ENCODE results near the gene MSLN. TPM values are rescaled to one million over a fixed set of nuclear protein-coding genes. Genes with fewer than 3 reads are reported as not detected.
A peak's percentile ranks its signal among the peaks of the same experiment; 100 is the strongest.

Gene MSLN
- polyA plus RNA-seq, 2 donors, result 0.87 to 3.7 TPM

DNA sequence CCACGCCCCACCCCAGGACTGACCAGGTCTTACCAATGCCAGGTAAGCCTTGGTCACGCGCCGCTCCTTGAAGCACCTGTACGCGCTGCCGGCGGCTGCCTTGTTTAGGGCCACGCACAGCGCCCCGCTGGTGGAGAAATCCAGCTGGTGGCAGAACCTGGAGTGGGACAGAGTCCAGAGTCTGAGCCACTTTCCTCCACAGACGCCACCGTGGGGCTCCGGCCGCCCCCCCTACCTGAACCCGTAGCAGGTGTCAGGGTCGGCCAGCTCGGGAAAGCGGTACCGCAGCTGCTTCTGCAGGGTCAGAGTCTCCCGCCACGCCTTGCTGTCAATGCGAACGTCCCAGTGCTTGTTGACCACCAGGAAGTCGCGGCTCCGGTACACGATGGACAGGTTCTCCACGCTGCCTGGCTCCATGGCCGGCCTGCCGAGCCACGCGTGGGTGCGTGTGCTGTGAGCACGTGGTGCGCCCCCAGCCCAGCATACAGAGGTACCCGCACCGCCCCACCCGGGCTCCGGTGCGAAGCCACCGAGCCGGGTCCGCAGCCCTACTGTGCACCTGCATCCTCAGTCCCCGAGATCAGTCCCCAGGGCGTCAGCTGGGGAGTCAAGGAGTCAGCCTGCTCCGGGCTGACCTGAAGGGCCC is 26.9 kb downstream of the MSLN start:
- Histone ChIP-seq H3K9me3 (ENCODE audit: control insufficient read depth in 2 of 2, insufficient read depth in 1 of 2, low read depth in 1 of 2, low read length in 1 of 2) (no peaks in the 10 kb centered on the region), H3K36me3 (ENCODE audit: control insufficient read depth in 2 of 2, insufficient read depth in 2 of 2, low read length in 1 of 2) (peaks cover 0 to 19% of the 10 kb centered on the region in 2 donors), H3K4me1 (ENCODE audit: control insufficient read depth in 2 of 2, insufficient read depth in 2 of 2, low read length in 1 of 2) (peaks cover 12 to 37% of the 10 kb centered on the region in 2 donors), H3K4me3 (ENCODE audit: low read depth in 1 of 2, low read length in 2 of 2) (peak overlapping the region; percentile 88 to 91), H3K27me3 (ENCODE audit: control insufficient read depth in 1 of 2, insufficient read depth in 2 of 2, low read length in 2 of 2) (peaks cover 0 to 2% of the 10 kb centered on the region in 2 donors), H3K27ac (ENCODE audit: low read depth in 2 of 2, low read length in 1 of 2) (no peak overlapping the region)
- WGBS, 2 donors, result 32 to 33% methylated on average over 47 of the region's 47 CpGs

- peak within 1 kb of the TSS; percentile 59 to 69 for H3K27ac ChIP-seq (ENCODE audit: low read depth in 2 of 2, low read length in 1 of 2)
- peak within 1 kb of the TSS; percentile 88 to 91 for H3K4me3 ChIP-seq (ENCODE audit: low read depth in 1 of 2, low read length in 2 of 2)
- H3K36me3 ChIP-seq (ENCODE audit: control insufficient read depth in 2 of 2, insufficient read depth in 2 of 2, low read length in 1 of 2), result peaks cover 0 to 19% of the 10 kb centered on the region in 2 donors
- WGBS, 2 donors, result 0 to 1% methylated on average over 41 to 45 of the region's 45 CpGs
- peaks cover 12 to 31% of the 10 kb centered on the region in 2 donors for H3K4me1 ChIP-seq (ENCODE audit: control insufficient read depth in 2 of 2, insufficient read depth in 2 of 2, low read length in 1 of 2)
- H3K9me3 ChIP-seq (ENCODE audit: control insufficient read depth in 2 of 2, insufficient read depth in 1 of 2, low read depth in 1 of 2, low read length in 1 of 2), result no peaks in the 10 kb centered on the region
- no peaks in the 10 kb centered on the region for H3K27me3 ChIP-seq (ENCODE audit: control insufficient read depth in 1 of 2, insufficient read depth in 2 of 2, low read length in 2 of 2)
Measured at GRCh38 chr16:787978-788398, 27.5 kb downstream of the MSLN start, which contains the start of gene RPUSD1. Gene RPUSD1 (minus strand): TSS chr16:788381. CDS start chr16:787737, 644 bp downstream.

- H3K36me3 ChIP-seq (ENCODE audit: control insufficient read depth in 2 of 2, insufficient read depth in 2 of 2, low read length in 1 of 2), result peaks cover 0 to 24% of the 10 kb centered on the region in 2 donors
- H3K4me3 ChIP-seq (ENCODE audit: low read depth in 1 of 2, low read length in 2 of 2), result peak within 1 kb of the TSS; percentile 88 to 91
- peaks cover 12 to 26% of the 10 kb centered on the region in 2 donors for H3K4me1 ChIP-seq (ENCODE audit: control insufficient read depth in 2 of 2, insufficient read depth in 2 of 2, low read length in 1 of 2)
- no peaks in the 10 kb centered on the region for H3K9me3 ChIP-seq (ENCODE audit: control insufficient read depth in 2 of 2, insufficient read depth in 1 of 2, low read depth in 1 of 2, low read length in 1 of 2)
- 0 to 1% methylated on average over 64 to 97 of the region's 97 CpGs for WGBS, 2 donors
- H3K27me3 ChIP-seq (ENCODE audit: control insufficient read depth in 1 of 2, insufficient read depth in 2 of 2, low read length in 2 of 2), result no peaks in the 10 kb centered on the region
- peak within 1 kb of the TSS; percentile 59 to 69 for H3K27ac ChIP-seq (ENCODE audit: low read depth in 2 of 2, low read length in 1 of 2)
Measured at GRCh38 chr16:788399-789126, 28.0 kb downstream of the MSLN start, which contains the start of gene CHTF18. Gene CHTF18 (plus strand): TSS chr16:788620. CDS start chr16:788685, 65 bp downstream.

DNA sequence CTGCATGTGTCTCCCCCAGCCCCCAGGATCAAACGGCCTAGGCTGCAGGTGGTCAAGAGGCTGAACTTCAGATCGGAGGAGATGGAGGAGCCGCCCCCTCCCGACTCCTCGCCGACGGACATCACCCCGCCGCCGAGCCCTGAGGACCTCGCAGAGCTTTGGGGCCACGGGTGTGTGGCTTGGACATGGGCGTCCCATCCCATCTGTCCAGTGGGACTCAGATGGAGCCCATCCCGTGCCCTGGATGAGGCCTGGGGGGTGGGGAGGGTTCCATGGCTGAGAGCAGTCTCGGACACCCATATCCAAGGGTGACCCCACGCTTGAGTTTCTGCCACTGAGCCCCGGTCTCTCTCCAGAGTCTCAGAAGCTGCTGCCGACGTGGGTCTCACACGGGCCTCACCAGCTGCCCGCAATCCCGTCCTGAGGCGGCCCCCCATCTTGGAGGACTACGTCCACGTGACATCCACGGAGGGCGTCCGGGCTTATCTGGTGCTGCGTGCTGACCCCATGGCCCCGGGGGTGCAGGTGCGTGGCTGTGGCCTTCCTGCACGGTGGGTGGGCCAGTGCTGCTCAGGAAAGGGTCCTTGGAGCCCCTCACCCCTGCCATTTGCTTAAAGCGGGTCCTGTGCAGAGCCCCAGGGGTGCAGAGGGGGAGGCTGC is 28.8 kb downstream of the MSLN start:
- WGBS, 2 donors, result 71 to 75% methylated on average over 33 of the region's 33 CpGs
- Histone ChIP-seq H3K4me1 (ENCODE audit: control insufficient read depth in 2 of 2, insufficient read depth in 2 of 2, low read length in 1 of 2) (peaks cover 8 to 21% of the 10 kb centered on the region in 2 donors), H3K4me3 (ENCODE audit: low read depth in 1 of 2, low read length in 2 of 2) (peak overlapping the region; percentile 58 to 78), H3K9me3 (ENCODE audit: control insufficient read depth in 2 of 2, insufficient read depth in 1 of 2, low read depth in 1 of 2, low read length in 1 of 2) (no peaks in the 10 kb centered on the region), H3K27ac (ENCODE audit: low read depth in 2 of 2, low read length in 1 of 2) (no peak overlapping the region), H3K27me3 (ENCODE audit: control insufficient read depth in 1 of 2, insufficient read depth in 2 of 2, low read length in 2 of 2) (no peaks in the 10 kb centered on the region), H3K36me3 (ENCODE audit: control insufficient read depth in 2 of 2, insufficient read depth in 2 of 2, low read length in 1 of 2) (peaks cover 0 to 24% of the 10 kb centered on the region in 2 donors)

DNA sequence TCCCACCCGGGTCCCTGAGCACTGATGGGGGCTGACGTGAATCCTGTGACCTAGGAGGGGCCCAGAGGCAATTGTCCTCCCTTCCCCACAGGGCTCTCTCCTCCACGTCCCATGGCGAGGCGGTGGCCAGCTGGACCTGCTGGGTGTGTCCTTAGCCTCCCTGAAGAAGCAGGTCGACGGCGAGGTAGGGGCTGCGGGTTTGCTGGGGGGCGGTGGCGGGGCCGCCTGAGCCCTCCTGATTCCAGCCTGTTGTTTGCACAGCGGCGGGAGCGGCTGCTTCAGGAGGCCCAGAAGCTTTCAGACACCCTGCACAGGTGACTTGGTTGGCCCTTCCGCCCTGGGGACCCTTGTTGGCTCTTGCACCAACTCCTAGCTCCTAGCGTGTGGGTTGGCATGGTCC is 29.6 kb downstream of the MSLN start:
- Histone ChIP-seq H3K27ac (ENCODE audit: low read depth in 2 of 2, low read length in 1 of 2) (no peak overlapping the region), H3K27me3 (ENCODE audit: control insufficient read depth in 1 of 2, insufficient read depth in 2 of 2, low read length in 2 of 2) (no peaks in the 10 kb centered on the region), H3K4me3 (ENCODE audit: low read depth in 1 of 2, low read length in 2 of 2) (no peak overlapping the region), H3K9me3 (ENCODE audit: control insufficient read depth in 2 of 2, insufficient read depth in 1 of 2, low read depth in 1 of 2, low read length in 1 of 2) (no peaks in the 10 kb centered on the region), H3K36me3 (ENCODE audit: control insufficient read depth in 2 of 2, insufficient read depth in 2 of 2, low read length in 1 of 2) (peaks cover 0 to 24% of the 10 kb centered on the region in 2 donors), H3K4me1 (ENCODE audit: control insufficient read depth in 2 of 2, insufficient read depth in 2 of 2, low read length in 1 of 2) (peaks cover 8 to 21% of the 10 kb centered on the region in 2 donors)
- 91 to 96% methylated on average over 17 of the region's 17 CpGs for WGBS, 2 donors

DNA sequence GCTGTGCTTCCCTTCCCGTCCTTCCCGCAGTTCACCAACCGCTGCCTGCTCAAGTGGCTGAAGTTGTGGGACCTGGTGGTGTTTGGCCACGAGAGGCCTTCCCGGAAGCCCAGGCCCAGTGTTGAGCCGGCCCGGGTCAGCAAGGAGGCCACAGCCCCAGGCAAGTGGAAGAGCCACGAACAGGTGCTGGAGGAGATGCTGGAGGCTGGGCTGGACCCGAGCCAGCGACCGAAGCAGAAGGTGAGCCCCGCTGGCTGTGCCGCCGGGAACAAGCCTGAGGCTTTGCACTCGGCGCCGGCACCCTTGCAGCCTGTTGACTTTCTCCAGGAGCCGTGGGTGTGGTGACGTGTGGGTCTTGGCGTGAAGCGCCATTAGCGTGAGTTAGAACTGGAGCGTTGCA is 30.6 kb downstream of the MSLN start:
- WGBS, 2 donors, result 95 to 96% methylated on average over 21 to 23 of the region's 23 CpGs
- no peaks in the 10 kb centered on the region for H3K9me3 ChIP-seq (ENCODE audit: control insufficient read depth in 2 of 2, insufficient read depth in 1 of 2, low read depth in 1 of 2, low read length in 1 of 2)
- no peaks in the 10 kb centered on the region for H3K27me3 ChIP-seq (ENCODE audit: control insufficient read depth in 1 of 2, insufficient read depth in 2 of 2, low read length in 2 of 2)
- H3K4me3 ChIP-seq (ENCODE audit: low read depth in 1 of 2, low read length in 2 of 2), result no peak overlapping the region
- H3K27ac ChIP-seq (ENCODE audit: low read depth in 2 of 2, low read length in 1 of 2), result no peak overlapping the region
- peaks cover 8 to 19% of the 10 kb centered on the region in 2 donors for H3K4me1 ChIP-seq (ENCODE audit: control insufficient read depth in 2 of 2, insufficient read depth in 2 of 2, low read length in 1 of 2)
- peaks cover 0 to 22% of the 10 kb centered on the region in 2 donors for H3K36me3 ChIP-seq (ENCODE audit: control insufficient read depth in 2 of 2, insufficient read depth in 2 of 2, low read length in 1 of 2)

GRCh38 chr16:792221-792995 is 31.9 kb downstream of the MSLN start:
- H3K4me1 ChIP-seq (ENCODE audit: control insufficient read depth in 2 of 2, insufficient read depth in 2 of 2, low read length in 1 of 2), result peaks cover 3 to 12% of the 10 kb centered on the region in 2 donors
- H3K4me3 ChIP-seq (ENCODE audit: low read depth in 1 of 2, low read length in 2 of 2), result no peak overlapping the region
- 87 to 90% methylated on average over 37 to 46 of the region's 46 CpGs for WGBS, 2 donors
- no peaks in the 10 kb centered on the region for H3K27me3 ChIP-seq (ENCODE audit: control insufficient read depth in 1 of 2, insufficient read depth in 2 of 2, low read length in 2 of 2)
- H3K36me3 ChIP-seq (ENCODE audit: control insufficient read depth in 2 of 2, insufficient read depth in 2 of 2, low read length in 1 of 2), result peaks cover 0 to 21% of the 10 kb centered on the region in 2 donors
- H3K27ac ChIP-seq (ENCODE audit: low read depth in 2 of 2, low read length in 1 of 2), result no peak overlapping the region
- no peaks in the 10 kb centered on the region for H3K9me3 ChIP-seq (ENCODE audit: control insufficient read depth in 2 of 2, insufficient read depth in 1 of 2, low read depth in 1 of 2, low read length in 1 of 2)

- WGBS, 2 donors, result 71 to 90% methylated on average over 8 of the region's 8 CpGs
Measured at GRCh38 chr16:793414-793813, 32.9 kb downstream of the MSLN start.

More at GRCh38 chr16:793414-793813, 32.9 kb downstream of the MSLN start:
- Histone ChIP-seq H3K36me3 (ENCODE audit: control insufficient read depth in 2 of 2, insufficient read depth in 2 of 2, low read length in 1 of 2) (peaks cover 0 to 21% of the 10 kb centered on the region in 2 donors), H3K27ac (ENCODE audit: low read depth in 2 of 2, low read length in 1 of 2) (no peak overlapping the region), H3K4me1 (ENCODE audit: control insufficient read depth in 2 of 2, insufficient read depth in 2 of 2, low read length in 1 of 2) (peaks cover 3 to 10% of the 10 kb centered on the region in 2 donors), H3K4me3 (ENCODE audit: low read depth in 1 of 2, low read length in 2 of 2) (no peak overlapping the region), H3K9me3 (ENCODE audit: control insufficient read depth in 2 of 2, insufficient read depth in 1 of 2, low read depth in 1 of 2, low read length in 1 of 2) (peaks cover 0 to under 1% of the 10 kb centered on the region in 2 donors), H3K27me3 (ENCODE audit: control insufficient read depth in 1 of 2, insufficient read depth in 2 of 2, low read length in 2 of 2) (no peaks in the 10 kb centered on the region)
